ELR (cell line): ENCODE data around the gene PIWIL4.

ENCODE experiments used
- DNase-seq: peaks from one replicate; pipeline ENCODE4 v3.0.0-alpha.2; 2015; ENCODE audit warnings: low read depth

Gene PIWIL4

DNA sequence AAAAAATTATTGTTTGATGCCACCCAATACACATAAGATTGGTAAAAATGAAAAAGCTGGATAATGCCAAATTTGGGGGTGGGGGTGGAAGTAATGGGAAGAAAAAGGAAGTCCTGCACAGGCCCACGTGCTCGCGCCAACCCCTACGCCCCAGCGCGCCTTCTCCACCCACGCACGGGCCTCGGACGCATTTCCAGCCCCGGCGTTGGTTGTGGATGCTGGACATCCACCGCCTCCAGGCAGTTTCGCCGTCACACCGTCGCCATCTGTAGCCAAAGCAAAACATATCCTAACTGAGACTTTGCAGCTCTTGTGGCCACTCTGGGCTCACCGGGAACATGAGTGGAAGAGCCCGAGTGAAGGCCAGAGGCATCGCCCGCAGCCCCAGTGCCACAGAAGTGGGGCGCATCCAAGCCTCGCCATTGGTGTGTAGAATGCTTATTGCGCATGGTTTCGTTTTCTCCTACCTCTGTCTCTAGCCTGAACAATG, at the start of gene PIWIL4:
Gene PIWIL4 (plus strand): TSS at position 188 of the 490 bp plus-strand sequence. CDS start 151 bp downstream, at position 339.
- no peak for DNase-seq

GRCh38 chr11:94518300-94518699, 48.9 kb upstream of the PIWIL4 start:
- DNase-seq, result no peak

- peak; percentile 64 for DNase-seq
Observed at GRCh38 chr11:94519478-94520084, 47.6 kb upstream of the PIWIL4 start.

GRCh38 chr11:94521684-94522083, 45.5 kb upstream of the PIWIL4 start:
- peak; percentile 41 for DNase-seq

DNA sequence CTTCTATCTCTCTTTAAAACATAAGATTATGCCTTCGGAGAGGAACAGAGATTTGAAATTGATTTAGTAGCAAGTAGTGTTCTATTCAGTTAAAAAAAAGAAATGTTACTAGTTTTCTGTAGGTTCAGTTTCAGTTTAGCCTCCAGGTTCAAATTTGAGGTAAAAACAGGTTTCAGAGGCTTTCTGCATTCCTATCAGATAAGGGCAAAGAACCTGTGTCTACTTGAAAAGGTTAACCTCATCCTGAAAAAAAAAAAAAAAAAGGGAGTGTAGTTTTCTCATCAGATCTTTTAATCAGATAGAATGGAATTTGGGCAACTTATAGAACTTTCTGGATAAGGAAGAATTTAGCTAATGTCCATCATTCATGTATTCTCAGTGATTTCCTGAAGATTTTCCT, 42.8 kb upstream of the PIWIL4 start:
- no peak for DNase-seq

DNA sequence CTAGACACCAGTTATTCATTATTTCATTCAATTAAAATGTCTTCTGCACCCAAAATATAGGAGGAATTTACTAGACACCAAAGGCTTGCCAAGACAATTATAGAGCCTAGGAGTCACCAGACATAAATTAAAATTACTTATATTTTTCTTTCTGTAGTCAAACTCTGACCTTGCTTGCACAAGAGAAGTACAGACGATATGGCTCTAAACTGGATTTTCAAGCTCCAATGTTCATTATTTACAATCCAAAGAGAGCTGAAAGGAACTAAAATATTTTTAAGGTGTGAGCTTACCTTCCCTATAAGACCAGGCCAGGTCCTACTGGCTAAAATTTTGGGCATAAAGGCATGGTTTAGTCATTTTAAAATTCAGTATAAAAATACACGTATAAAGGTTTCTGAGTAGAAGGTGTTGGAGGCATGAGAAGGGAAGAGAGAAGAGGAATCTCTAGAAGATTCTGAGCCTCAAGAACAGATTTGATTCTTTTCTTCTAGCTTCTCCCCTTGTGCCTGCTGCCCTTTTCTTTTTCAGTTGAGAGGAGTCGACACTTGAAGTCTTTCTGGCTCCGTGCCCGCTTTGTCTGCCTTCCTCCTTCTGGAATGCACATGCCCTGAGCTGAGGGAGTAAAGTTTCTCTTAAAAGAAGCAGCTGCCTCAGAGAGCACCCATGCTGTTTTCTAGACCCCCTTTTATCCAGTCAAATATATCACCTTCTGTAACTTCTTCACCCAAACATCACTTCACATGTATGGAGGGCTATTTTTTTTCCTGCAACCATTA, 41.4 kb upstream of the PIWIL4 start:
- peak; percentile 50 for DNase-seq

DNA sequence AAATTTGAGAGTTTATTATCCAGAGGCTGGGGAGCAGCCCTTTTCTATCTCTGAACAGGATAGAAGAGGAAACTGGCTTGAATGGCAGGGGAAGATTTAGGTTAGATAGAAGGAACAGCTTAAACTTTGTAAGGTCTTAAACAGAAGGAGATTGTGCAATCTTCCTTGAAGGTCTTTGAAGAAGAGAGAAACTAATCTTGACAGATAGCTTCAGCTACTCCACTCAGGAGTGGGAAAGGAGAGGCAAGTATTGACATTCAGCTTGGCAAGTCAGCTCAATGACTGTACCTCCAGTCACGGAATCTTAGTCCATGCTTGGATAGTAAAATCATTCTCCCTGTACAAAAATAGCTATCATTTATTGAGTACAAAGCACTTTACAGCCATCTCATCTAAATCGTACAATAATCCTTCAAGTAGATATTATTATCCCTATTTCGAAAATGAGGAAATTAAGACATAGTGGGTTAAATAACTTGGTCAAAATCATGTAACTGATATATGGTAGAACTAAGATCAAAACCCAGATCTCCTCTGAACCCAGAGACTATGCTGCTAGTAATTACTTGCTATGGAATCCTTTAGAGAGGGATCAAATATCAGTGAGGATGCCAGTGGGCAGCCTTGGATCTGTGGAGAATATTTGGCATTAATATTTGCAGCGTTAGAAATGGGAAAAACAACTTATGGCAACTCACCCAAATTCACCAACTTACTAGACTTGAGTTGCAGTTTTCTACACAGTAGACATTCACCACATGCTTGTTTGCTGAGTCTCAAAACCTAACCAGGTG, 40.3 kb upstream of the PIWIL4 start:
- DNase-seq, result no peak

DNA sequence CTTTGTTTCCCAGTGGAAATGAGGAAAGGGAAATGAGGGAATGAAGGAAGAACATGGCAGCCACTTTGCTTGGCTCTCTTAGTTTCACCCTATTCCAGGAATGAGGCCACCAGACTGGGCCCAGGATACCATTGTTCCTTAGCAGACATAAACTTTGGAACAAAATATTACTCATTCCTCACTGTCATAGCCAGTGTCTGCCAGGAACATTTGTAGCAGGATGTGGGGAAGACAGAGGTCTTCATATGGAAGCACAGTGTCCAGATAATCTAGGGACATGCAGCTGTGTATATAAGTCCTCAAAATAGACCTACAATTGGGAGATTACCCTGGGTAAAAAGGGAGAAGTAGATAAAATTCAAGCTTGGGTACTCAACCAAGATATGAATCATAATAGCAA, 38.6 kb upstream of the PIWIL4 start:
- DNase-seq, result no peak

- no peak for DNase-seq
Observed at GRCh38 chr11:94532211-94532610, 35.0 kb upstream of the PIWIL4 start.

GRCh38 chr11:94533206-94533605, 34.0 kb upstream of the PIWIL4 start:
- no peak for DNase-seq

GRCh38 chr11:94533696-94534630, 33.2 kb upstream of the PIWIL4 start:
- DNase-seq, result no peak

GRCh38 chr11:94536386-94536785, 30.8 kb upstream of the PIWIL4 start:
- no peak for DNase-seq

DNA sequence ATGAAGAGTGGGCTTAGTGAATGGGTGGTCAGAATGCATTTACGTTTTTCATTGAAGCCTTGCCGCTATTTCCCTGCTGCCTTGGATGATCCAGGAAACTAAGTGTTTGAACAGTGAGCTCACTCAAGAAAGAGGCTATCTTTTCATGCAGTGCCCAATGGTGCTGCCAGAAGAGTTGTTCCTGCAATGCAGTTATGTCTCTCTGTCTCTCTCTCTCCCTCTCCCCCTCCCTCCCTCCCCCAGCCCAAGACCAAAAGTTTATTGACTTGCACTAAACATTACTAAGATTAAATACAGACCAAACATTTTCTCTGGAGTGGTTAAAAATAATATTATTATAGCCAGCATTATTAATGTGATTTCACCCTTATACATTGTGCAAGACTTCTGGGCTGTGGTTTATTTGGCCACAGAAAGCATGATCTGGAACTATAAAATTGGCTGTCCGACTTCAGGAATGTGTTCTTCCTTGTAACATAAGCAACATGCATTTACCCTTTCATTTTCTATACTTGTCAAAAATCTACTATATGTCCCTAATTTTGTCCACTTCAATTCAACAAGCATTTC, 30.1 kb upstream of the PIWIL4 start:
- DNase-seq, result peak; percentile 6

- no peak for DNase-seq
Observed at GRCh38 chr11:94539420-94539819, 27.7 kb upstream of the PIWIL4 start.

DNA sequence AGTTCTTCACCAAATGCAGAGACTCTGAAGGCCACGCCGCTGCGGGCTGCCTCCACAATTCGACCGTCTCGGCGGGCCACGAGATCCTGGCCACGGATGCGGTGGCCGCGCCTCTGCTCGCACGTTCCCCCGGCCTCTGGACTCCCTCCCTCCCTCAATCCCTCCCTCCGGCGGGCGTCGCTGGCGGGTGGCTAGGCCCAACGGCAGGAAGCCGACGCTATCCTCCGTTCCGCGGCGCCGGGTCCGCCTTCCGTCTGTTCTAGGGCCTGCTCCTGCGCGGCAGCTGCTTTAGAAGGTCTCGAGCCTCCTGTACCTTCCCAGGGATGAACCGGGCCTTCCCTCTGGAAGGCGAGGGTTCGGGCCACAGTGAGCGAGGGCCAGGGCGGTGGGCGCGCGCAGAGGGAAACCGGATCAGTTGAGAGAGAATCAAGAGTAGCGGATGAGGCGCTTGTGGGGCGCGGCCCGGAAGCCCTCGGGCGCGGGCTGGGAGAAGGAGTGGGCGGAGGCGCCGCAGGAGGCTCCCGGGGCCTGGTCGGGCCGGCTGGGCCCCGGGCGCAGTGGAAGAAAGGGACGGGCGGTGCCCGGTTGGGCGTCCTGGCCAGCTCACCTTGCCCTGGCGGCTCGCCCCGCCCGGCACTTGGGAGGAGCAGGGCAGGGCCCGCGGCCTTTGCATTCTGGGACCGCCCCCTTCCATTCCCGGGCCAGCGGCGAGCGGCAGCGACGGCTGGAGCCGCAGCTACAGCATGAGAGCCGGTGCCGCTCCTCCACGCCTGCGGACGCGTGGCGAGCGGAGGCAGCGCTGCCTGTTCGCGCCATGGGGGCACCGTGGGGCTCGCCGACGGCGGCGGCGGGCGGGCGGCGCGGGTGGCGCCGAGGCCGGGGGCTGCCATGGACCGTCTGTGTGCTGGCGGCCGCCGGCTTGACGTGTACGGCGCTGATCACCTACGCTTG, 23.2 kb upstream of the PIWIL4 start, which contains the start of gene FUT4:
Gene FUT4 (plus strand): TSS at position 227 of the 951 bp plus-strand sequence. CDS start 213 bp downstream, at position 440.
- DNase-seq, result peak; percentile 89

- DNase-seq, result peak; percentile 29
Observed at GRCh38 chr11:94544646-94545263, 22.4 kb upstream of the PIWIL4 start.

DNA sequence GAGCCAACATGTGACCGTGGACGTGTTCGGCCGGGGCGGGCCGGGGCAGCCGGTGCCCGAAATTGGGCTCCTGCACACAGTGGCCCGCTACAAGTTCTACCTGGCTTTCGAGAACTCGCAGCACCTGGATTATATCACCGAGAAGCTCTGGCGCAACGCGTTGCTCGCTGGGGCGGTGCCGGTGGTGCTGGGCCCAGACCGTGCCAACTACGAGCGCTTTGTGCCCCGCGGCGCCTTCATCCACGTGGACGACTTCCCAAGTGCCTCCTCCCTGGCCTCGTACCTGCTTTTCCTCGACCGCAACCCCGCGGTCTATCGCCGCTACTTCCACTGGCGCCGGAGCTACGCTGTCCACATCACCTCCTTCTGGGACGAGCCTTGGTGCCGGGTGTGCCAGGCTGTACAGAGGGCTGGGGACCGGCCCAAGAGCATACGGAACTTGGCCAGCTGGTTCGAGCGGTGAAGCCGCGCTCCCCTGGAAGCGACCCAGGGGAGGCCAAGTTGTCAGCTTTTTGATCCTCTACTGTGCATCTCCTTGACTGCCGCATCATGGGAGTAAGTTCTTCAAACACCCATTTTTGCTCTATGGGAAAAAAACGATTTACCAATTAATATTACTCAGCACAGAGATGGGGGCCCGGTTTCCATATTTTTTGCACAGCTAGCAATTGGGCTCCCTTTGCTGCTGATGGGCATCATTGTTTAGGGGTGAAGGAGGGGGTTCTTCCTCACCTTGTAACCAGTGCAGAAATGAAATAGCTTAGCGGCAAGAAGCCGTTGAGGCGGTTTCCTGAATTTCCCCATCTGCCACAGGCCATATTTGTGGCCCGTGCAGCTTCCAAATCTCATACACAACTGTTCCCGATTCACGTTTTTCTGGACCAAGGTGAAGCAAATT, 21.7 kb upstream of the PIWIL4 start:
- DNase-seq, result no peak

DNA sequence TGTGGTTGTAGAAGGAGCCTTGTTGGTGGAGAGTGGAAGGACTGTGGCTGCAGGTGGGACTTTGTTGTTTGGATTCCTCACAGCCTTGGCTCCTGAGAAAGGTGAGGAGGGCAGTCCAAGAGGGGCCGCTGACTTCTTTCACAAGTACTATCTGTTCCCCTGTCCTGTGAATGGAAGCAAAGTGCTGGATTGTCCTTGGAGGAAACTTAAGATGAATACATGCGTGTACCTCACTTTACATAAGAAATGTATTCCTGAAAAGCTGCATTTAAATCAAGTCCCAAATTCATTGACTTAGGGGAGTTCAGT, 21.1 kb upstream of the PIWIL4 start:
- no peak for DNase-seq

DNA sequence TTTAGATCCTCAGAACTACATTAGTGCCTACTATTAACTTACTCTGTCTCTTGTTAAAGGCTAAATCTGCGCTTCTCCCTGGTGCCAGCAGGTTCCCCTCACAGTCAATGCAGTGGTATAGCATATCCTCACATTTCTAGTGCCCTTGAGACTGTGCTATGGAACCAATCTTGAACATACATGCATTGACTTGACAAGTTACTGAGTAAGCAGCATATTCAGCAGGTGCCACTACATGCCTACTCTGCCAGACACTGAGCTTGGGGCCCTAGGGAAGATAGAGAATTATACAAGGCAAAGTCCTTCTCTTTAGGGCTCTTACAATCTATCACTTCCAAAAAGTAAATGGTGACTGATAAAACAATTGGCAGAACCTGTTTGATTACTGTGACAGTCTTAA, 20.3 kb upstream of the PIWIL4 start:
- DNase-seq, result no peak
